ENCODE measurements around the gene KLHL30. TPM values are rescaled to one million over a fixed set of nuclear protein-coding genes. Genes with fewer than 3 reads are reported as not detected.
A peak's percentile ranks its signal among the peaks of the same experiment; 100 is the strongest.

KLHL30 gene, protein sequence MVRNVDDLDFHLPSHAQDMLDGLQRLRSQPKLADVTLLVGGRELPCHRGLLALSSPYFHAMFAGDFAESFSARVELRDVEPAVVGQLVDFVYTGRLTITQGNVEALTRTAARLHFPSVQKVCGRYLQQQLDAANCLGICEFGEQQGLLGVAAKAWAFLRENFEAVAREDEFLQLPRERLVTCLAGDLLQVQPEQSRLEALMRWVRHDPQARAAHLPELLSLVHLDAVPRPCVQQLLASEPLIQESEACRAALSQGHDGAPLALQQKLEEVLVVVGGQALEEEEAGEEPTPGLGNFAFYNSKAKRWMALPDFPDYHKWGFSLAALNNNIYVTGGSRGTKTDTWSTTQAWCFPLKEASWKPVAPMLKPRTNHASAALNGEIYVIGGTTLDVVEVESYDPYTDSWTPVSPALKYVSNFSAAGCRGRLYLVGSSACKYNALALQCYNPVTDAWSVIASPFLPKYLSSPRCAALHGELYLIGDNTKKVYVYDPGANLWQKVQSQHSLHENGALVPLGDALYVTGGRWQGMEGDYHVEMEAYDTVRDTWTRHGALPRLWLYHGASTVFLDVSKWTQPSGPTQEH
- total RNA-seq (2014; rRNA removed; shearing (Covaris generic)), result 6.3 and 7.4 TPM in 2 replicates

DNA sequence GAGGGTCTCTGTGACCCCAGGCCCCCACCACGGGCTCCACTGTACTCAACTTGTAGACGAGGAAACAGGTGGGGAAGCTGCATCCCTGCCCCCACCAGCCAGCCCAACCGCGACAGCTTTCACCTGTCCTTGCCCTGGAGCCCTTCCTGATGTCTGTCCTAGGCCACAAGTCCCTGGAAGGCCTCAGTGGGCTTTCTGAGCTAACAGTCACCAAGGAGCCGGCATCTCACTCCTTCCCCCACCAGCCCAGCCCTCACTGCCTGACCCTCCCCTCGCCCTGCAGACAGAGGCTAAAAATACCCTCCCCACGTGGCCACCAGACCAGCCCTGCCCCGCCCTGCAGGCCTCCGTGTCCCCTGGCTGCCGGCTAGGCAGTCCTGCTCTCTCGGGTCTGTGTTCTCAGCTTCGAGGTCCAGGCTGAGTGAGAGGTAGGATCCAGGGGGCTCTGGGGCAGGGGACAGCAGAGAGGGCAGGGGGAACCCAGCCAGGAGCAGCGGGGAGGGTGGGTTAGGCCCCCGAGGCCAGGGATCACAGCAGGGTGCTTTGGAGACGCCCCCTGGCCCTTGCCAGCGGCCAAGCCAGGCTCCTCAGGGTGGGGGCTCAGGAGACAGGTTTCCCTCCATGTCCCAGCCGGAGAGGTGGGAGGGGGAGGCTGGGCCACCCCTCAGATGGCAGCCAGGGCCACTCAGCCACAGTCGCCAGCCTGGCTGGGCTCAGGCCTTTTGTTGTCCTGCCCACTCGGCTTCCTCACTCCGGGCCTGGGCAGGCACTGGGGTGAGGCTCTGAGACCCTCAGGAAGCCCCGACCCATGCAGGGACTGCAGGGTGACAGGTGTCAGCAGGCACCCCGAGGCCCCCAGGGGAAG is at the start of gene KLHL30:
Gene KLHL30, plus strand, starts transcription at position 338 of the 865 bp plus-strand sequence. CDS start 2,087 bp downstream, outside the sequence.
- DNase-seq (ENCODE audit: low spot score), result peak; percentile 46

DNA sequence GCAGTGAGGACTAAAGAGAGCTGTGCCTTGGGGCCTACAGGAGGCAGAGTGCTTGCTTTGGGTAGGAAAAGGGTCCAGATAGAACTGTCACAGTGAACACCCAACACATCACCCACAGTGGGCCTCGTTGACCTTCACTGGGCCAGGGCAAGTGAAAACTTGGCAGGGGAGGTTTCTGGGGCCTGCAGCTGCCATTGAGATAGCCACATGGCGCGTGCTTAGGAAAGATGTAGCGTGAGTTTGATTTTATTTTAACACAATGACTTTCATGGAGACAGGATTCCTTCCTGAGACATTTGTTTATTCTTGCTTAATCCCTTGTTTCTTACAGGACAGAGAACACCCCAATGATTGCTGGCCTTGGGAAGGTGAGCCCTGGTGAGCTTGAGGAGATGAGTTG is 47.6 kb upstream of the KLHL30 start:
- DNase-seq (ENCODE audit: low spot score), result no peak

DNA sequence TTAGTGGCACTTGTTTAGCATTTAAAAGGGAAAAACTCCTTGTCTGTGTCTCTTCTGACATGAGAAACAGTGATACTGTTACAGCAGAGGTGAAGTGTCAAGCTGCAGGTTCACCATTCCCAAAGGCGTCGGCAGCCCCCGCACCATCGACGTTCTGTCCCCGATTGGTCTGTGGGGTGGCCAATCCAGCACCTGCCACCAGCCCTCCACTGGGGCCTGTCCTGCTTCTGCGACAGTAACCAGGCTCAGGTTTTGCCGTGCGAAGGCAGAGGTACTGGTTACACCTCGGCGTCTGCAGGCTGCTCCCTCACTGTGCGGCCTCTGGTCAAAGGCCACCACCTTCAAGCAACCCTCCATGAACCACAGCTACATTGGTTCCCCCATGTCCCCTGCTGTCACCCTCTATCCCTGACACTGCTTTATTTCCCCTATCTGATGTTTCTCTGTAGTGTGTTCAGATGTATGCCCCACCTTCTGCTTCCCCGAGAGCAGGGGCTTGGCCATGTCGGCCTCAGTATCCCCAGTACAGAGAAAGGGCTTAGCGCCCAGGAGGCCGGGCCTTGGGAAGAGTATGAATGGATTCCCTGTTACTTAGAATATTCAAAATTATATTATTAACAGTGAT is 46.9 kb upstream of the KLHL30 start:
- no peak for DNase-seq (ENCODE audit: low spot score)

DNA sequence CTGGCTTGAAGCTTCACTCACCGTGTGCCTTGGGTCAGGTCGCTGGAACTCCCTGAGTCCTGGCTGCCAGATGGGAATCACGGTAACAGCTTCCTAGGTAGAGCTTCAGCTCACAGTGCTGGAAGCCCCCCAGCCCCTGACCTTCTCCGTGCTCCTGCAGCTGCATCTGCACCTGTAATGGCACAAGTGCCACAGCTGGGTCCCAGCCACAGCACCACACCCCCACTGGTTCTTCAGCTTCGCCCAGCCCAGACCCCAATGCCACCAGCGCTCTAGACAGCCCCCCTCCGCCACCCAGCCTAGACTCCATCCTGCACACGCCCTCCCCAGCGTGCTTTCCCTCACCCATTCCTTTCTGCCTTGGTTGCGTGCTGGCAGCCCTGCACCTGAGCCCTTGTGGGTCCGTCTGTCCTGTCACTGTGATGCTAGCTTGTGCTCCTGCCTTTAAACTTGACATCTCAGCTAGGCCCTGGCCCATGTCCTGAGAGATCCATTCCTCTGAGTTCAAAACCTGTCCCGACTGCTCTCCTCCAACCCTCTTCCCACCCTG is 45.9 kb upstream of the KLHL30 start:
- no peak for DNase-seq (ENCODE audit: low spot score)

DNA sequence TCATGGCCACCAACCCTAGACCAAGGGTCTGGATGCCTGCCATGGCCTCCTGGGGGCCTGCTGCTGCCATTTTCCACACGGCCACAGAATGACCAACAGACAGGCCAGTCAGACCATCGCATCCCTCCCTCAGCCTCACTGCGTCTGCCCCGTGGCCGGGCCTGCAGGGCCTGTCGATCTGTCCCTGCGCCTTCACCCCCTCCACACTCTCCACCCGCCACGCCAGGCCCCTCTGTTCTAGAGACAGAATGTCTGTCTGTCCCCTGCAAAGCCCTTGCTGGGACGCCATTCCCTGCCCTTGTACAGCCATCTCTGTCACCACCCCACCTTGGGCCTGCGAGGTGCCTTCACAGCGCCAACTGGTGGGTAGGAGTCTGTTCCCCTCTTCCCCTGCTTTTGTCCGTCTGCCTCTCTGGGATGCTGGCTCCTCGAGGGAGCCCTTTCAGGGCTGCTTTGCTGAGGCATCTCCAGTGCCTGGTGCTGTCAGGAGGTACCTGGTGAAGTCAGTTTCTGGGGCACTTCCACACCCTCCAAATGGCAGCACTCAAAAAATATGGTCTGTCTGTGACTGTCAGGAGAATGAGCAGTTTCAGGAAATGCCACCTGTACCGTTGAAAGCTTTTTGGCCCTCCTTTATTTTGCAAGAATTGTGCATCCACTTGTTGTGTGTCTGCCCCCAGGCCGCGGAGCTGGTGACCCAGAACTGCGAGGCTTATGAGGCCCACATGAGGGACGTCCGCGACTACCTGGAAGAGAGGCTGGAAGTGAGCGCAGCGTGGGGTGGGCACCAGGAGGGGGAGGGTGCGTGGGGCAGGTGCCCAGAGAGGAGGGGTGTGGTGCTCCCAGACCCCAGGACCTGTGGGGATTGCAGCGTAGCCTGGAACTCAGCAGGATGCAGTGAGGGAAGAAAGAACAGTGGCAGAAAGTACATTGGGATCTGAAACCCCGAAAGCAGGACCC is 45.0 kb upstream of the KLHL30 start:
- no peak for DNase-seq (ENCODE audit: low spot score)

DNA sequence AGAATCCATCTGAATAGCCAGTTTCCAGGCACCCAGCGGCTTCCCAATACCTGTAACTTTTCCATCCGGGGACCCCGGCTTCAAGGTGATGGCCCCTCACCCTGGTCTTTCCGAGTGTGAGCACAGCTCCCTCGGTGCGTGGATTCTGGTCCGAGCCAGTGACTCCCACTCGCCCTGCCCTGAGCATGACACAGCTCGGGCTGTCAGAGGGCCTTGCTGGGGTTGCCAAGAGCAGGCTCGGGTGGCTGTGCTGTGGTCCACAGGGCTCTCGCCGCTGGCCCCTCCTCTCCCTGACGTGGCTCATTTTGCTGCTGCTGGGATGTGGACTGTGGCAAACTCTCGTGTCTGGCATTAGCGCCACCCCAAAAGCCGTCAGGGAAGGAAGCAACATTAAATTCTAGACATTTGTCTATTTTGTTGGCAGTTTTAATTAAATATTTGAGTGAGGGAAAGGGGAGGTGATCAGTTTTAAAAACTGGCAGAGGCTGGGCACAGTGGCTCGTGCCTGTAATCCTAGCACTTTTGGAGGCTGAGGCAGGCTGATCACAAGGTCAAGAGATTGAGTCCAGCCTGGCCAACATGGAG is 43.9 kb upstream of the KLHL30 start:
- DNase-seq (ENCODE audit: low spot score), result no peak

DNA sequence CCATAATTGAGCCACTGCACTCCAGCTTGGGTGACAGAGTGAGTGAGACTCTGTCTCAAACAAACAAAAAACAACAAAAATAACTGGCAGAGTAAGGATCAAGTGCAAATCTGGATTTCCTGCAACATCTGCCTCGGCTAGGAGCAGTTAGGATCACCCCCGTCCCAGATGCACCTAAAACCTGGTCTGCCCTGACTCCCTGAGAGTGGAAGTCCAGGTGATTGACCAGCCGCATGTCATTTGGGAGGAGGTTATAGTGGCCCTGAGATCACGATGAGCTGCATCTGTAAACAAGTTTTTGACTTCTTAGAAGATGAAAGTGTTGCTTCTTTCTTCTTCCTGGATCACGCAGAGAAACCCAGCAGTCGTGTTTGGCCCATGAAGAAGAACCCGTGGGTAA is 43.3 kb upstream of the KLHL30 start:
- DNase-seq (ENCODE audit: low spot score), result no peak

DNA sequence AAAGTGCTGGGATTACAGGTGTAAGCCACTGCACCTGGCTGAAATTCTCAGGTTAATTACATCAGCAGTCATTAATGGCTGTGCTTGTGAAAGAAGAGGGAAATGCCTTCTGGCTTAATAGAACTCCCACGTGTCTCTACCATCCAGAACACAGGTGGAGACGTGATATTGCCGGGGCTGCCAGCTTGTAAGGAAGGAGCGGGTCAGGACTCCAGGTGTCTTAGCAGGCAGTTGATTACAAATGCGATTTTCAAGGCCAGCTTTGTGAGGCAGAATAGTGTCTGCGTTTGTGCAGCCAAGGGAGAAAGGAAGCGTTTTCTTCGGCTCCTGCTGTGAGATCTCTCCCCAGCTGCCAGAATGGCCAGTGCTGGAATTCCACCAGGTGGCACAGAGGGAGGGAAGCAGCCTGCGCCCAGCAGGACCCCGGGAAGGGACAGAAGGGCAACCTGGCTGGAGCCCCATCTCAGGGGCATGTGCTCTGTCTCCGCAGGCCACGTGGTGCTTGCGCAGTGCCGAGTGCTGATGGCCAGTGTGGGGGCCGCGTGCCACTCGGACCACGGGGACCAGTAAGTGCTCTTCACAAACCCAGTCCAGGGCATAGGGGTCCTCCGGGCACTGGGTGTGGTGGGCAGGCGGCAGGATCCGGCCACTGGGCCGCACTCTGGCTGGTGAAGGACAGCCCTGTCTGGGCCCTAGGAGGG is 42.0 kb upstream of the KLHL30 start:
- peak; percentile 27 for DNase-seq (ENCODE audit: low spot score)

DNA sequence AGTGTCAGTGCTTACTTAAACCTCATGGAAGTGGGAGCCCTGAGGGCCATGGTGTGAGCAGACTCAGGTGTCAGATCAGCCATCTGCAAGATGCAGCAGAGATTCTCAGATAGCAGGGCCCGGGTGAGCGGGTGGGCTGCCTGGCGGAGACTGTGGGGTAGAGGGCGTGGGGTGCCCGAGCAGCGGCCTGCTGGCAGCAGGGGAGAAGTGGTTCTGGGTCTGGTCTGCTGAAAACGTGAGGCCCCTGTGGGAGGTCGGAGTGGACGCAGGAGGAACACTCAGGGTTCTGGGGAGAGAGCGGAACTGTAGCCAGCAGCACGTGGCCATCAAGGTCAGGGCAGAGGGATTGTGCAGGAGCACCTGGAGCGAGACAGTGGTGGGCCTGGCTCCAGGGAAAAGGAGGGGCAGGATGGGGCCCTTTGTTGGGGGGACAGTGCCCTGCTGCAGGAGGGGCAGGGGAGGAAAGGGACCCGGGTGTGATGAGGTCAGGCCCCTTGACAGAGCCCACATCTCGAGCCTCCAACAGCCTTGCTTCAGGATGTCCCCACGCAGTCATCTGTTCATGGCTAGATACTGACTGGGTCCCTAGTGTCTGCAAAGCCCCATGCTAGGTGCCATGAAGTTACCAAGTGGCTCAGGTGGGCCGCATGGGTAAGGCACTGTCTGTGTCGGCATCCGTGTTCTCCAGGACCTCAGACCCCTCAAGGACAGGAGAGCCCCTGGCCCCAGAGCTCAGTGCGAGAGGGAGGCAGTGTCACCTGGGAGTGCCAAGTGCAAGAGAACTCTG is 41.1 kb upstream of the KLHL30 start:
- no peak for DNase-seq (ENCODE audit: low spot score)

DNA sequence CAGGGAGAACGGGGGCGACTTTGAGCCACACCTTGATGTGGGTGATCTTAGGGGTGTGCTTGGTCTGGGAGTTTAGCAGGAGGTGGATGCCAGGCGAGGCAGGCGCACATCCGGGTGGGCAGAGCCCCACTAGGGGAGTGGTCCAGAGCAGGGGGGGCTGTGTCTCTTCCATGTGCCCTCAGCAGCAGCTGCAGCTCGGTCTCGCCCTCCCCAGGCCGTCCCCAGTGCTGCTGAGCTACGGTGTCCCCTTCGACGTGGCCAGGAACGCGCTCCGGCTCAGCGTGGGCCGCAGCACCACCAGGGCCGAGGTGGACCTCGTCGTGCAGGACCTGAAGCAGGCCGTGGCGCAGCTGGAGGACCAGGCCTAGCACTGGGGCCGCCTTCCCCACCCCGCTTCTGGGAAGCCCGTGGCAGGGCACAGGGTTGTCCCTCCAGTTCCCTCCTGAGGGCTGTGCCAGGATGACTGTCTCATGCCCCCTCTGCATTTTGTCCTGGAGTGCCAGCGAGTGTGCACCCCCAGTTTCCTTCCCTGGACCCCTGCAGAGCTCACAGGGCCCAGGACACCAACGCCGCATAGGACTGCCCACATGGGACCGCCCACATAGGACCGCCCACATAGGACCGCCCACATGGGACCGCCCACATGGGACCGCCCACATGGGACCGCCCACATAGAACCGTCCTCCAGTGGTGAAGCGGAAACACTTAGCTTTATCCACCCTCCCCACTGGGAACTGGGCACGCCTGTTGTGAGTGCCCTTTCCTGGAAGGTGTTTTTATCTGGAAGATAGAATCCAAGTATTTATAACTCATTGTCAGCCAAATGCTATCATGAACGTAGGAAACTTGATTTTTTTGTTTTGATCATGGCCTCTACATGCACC is 40.2 kb upstream of the KLHL30 start:
- peak; percentile 79 for DNase-seq (ENCODE audit: low spot score)

DNA sequence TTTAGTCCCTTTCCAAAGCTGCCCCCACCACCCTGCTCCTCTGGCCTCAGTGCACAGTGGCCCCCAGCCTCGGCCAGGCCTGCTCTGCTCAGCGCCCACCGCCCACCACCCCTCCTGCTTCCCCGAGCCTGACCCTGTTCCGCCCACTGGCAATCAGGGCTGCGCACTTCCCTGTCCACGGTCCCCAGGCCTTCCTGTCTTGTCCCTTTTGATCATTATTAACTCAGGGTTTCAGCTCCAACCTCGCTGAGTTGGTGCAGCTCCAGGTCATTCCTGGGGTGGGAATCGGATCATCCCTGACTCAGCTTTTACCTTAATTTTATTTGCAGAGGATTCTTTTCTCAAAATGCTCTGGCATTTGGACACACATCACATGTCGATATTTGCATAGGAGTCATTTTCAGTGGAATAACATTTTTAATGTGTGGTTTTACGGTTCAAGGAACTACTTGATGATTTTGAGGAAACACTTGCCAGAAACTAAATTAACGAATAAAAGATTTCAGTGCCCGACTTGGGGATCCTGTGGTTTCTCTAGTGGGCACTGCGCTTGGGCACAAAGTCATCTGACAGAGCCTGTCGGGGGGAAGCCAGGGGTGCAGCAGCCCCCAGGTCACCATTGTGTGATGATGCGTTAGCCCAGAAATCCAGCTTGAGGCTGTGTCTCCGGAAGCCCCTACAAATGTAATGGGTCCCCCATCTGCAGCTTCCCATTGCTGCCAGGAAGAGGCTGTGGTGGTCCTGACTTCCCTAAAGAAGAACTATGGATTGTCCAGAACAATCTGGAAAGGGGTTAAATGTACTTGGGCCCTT is 39.4 kb upstream of the KLHL30 start:
- DNase-seq (ENCODE audit: low spot score), result no peak

DNA sequence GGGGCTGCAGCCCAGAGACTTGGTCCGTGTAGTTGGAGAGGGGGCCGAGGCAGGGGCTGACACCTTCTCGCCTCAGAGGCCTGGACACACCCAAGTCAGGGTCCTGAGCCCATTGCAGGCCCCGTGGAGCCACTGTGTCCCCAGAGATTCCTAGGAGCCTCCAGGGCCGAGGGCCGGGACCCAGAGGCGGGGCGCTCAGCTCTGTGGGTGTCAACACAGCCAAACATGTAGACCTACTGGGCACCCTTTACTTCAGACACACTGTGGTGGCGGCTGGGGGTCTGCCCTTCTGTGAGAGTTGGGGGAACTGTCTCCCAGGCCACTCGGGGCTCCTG is 38.8 kb upstream of the KLHL30 start:
- DNase-seq (ENCODE audit: low spot score), result no peak

DNA sequence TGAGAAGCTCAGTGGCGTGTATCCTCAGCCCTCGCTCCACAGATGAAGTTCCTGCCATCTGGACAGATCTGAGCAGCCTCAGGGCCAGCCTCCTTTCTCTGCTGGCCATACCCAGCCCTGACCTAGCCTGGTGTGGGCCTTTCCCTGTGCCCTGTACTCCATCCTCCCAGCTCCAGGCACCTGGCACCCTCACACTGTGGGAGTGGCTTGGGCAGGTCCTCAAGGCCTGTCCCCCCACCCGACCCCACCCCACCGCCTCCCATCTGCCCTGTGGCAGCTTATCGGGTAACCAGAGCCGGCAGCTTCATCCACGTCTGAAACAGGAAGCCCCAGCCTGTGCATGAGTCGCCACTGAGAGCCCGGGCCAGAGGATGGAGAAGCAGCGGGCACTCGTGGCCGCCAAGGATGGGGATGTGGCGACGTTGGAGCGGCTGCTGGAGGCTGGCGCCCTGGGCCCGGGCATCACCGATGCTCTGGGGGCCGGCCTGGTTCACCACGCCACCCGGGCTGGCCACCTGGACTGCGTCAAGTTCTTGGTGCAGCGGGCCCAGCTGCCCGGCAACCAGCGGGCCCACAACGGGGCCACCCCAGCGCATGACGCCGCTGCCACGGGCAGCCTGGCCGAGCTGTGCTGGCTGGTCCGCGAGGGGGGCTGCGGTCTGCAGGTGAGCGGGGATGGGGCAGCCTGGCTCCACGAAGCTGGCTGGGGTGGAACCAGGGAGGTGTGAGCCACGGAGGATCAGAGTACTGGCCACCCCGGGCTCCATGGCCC is 38.2 kb upstream of the KLHL30 start, which contains the start of gene ESPNL:
Gene ESPNL, plus strand, starts transcription at position 292 of the 772 bp plus-strand sequence. Its CDS starts 80 bp downstream, at position 372.
- DNase-seq (ENCODE audit: low spot score), result peak; percentile 26

DNA sequence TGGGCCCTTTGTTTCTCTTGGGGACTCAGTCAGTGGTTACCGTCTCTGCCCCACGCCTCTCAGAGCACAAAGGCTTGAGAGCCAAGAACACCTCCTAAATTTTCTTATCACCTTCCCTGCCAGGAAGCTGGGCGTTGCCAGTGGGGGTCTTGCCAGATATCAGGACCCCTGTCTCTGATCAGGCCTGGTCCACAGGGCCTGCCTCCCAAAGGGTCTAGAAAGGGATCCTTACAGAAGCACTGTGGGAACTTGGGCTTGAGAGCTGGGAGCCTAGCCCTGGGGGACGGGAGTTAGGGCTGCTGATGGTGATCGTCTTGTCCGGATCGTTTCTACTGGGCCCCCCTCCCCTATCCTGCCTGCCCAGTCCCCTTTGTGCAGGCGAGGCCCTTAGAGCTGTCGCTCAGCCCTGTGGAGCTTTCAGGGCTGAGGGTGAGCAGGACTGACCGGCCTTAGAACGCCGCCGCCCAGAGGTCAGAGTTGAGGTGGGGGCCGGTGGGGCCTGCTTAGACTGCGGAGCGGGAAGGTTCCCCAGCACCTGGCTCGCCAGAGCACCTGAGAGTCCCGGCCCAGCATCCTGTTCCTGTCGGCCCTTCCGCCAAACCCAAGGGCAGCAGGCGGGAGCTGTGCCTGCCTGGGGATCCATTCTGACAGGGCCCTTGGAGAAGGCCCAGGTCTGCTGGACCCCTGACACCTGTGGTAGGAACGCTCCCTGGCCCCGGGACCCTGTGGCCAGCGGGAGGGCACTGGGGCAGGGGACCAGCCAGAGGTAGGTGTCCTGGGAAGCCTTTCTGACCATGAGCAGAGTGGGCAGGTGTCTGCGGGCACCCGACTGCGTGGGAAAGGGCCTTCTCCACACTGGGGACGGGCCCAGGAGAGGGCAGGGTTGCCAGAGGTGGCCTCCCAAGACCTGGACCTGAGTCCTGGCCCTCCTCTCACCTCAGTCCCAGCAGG is 37.4 kb upstream of the KLHL30 start:
- no peak for DNase-seq (ENCODE audit: low spot score)

Data from A172 (cell line).